HCT116 (cell line): ENCODE measurements around the gene PARP12.

Experiments used
- CBX3 ChIP-seq: IDR thresholded peaks from 2 replicates; pipeline ENCODE4 v1.6.1; 2012; ENCODE audit warnings: low read depth
- ELF1 ChIP-seq: IDR thresholded peaks from 2 replicates; pipeline ENCODE4 v1.6.1; 2012; ENCODE audit warnings: low read depth, borderline replicate concordance
- EZH2 ChIP-seq: fragments of 200-600 bp; sonication (generic); IDR thresholded peaks from 2 replicates; pipeline ENCODE4 v1.6.1; 2017; ENCODE audit warnings: antibody characterized with exemption, mixed run types
- POLR2AphosphoS5 ChIP-seq: IDR thresholded peaks from 2 replicates; pipeline ENCODE4 v1.6.1; 2011; ENCODE audit warnings: mild to moderate bottlenecking, low read depth, low read length, moderate library complexity
- ZNF274 ChIP-seq: fragments of 200-500 bp; sonication (Bioruptor generic); IDR thresholded peaks from 2 replicates; pipeline ENCODE4 v1.6.1; 2014; ENCODE audit warnings: mild to moderate bottlenecking, low read depth, low read length, inconsistent platforms
- TF ChIP-seq, protein P1 (sequence below), 3 experiments: fragments of 200-600 bp in 1 of 3; sonication (generic) in 1 of 3; IDR thresholded peaks in 2 of 3; conservative IDR thresholded peaks in 1 of 3; 2 replicates each; pipeline ENCODE4 v1.5.1; 2012 to 2017; ENCODE audit warnings: low read depth in 2 of 3, low read length in 2 of 3, antibody characterized with exemption in 1 of 3, borderline replicate concordance in 1 of 3, control low read depth in 1 of 3, mild to moderate bottlenecking in 1 of 3, mixed read lengths in 1 of 3, mixed run types in 1 of 3, moderate library complexity in 1 of 3; ENCODE audit not compliant: insufficient read depth in 1 of 3

- TF ChIP-seq, protein P1, sequence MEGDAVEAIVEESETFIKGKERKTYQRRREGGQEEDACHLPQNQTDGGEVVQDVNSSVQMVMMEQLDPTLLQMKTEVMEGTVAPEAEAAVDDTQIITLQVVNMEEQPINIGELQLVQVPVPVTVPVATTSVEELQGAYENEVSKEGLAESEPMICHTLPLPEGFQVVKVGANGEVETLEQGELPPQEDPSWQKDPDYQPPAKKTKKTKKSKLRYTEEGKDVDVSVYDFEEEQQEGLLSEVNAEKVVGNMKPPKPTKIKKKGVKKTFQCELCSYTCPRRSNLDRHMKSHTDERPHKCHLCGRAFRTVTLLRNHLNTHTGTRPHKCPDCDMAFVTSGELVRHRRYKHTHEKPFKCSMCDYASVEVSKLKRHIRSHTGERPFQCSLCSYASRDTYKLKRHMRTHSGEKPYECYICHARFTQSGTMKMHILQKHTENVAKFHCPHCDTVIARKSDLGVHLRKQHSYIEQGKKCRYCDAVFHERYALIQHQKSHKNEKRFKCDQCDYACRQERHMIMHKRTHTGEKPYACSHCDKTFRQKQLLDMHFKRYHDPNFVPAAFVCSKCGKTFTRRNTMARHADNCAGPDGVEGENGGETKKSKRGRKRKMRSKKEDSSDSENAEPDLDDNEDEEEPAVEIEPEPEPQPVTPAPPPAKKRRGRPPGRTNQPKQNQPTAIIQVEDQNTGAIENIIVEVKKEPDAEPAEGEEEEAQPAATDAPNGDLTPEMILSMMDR (IDR thresholded peaks at IDR 0.05 in 2 of 3, conservative IDR thresholded peaks at IDR 0.05 in 1 of 3; ENCODE audit: borderline replicate concordance in 1 of 3, insufficient read depth in 1 of 3, low read depth in 2 of 3, low read length in 2 of 3), result no peak
- TF ChIP-seq CBX3, result no peak
- TF ChIP-seq POLR2AphosphoS5, result no peak
- no peak for TF ChIP-seq ELF1
- no peak for TF ChIP-seq EZH2
- no peak for TF ChIP-seq ZNF274
Measured at GRCh38 chr7:140053812-140054539, 8.8 kb downstream of the PARP12 start.
